Psoas muscle (tissue), 8 donors: Measurements from ENCODE around the gene HYAL1. TPM values are rescaled to one million over a fixed set of nuclear protein-coding genes. Genes with fewer than 3 reads are reported as not detected.

Experiments used
- ATAC-seq, 4 donors: fragments of 200-7000 bp; cut with Tn5 transposase; one replicate each; pipeline ENCODE4 v1.9.1; 2020; ENCODE audit warnings: moderate library complexity in 3 of 4, mild to moderate bottlenecking in 2 of 4
- DNase-seq, 2 donors: peaks; one replicate each; pipeline ENCODE4 v3.0.0-alpha.2; 2020
- H3K27ac ChIP-seq: fragments of 200-600 bp; one replicate; pipeline ENCODE4 v1.8.0; 2022
- H3K27me3 ChIP-seq, 3 donors: fragments of 200-600 bp in 1 of 3; one replicate each; pipeline versions ENCODE4 v1.6.1 to v1.8.0; 2013 to 2022; ENCODE audit warnings: low read length in 2 of 3, mild to moderate bottlenecking in 2 of 3, moderate library complexity in 1 of 3; ENCODE audit not compliant: insufficient read depth in 3 of 3
- H3K36me3 ChIP-seq, 2 donors: fragments of 200-600 bp in 1 of 2; one replicate each; pipeline versions ENCODE4 v1.6.1 to v1.8.0; 2013 to 2022; ENCODE audit warnings: low read depth in 1 of 2, mild to moderate bottlenecking in 1 of 2, moderate library complexity in 1 of 2; ENCODE audit not compliant: insufficient read depth in 1 of 2
- H3K4me1 ChIP-seq: fragments of 200-600 bp; one replicate; pipeline ENCODE4 v1.8.0; 2022
- H3K4me3 ChIP-seq: fragments of 200-600 bp; one replicate; pipeline ENCODE4 v1.8.0; 2022; ENCODE audit warnings: mild to moderate bottlenecking
- H3K9me3 ChIP-seq: fragments of 200-600 bp; one replicate; pipeline ENCODE4 v1.8.0; 2022
- WGBS, 3 donors: extraction: QIAGEN DNeasy Blood & Tissue Kit; methylation state at CpG; one replicate each; pipeline versions ENCODE4 v1.1.6 to v1.1.7; 2013; 5-methylcytosine and 5-hydroxymethylcytosine counted together
- intact Hi-C, 2 donors: fragments of 100-400 bp; cut with DNase I; formaldehyde crosslinking; loops; one replicate each; pipeline versions ENCODE4 v1.11.0 to v1.14.2; 2022
- polyA plus RNA-seq, 3 donors: library from polyadenylated mRNA; stranded (reverse); fragments of 200-250 nt; gene quantifications; one replicate each; pipeline ENCODE4 v1.2.3, GENCODE V29; 2013
- total RNA-seq, 4 donors: library from RNA; stranded (reverse); fragmentation: NEBNext Ultra II Directional in 2 of 4; extraction: Animal tissue kit (Norgen Biotek cat#: 25700) in 2 of 4; gene quantifications; one replicate each; pipeline versions ENCODE4 v1.2.1 to v1.2.4, GENCODE V29; 2021 to 2023
- TF ChIP-seq, protein P1 (sequence below): fragments of 200-600 bp; IDR thresholded peaks from one replicate; pipeline ENCODE4 v1.8.0; 2022; ENCODE audit warnings: antibody characterized with exemption
- donor health status: healthy with polysubstance abuse.
- donor health status: DM: no; HTN: no; CAD: no; lungs with moderate emphysema.
- donor health status: Bipolar disorder and iron deficiency.
- donor health status: healthy.
- donor health status: DM: yes; HTN: yes; CAD: no.
- donor health status: DM: no; HTN: no; CAD: no.
- donor health status: DM: no; HTN: no; CAD: no.
- donor health status: DM: yes; HTN: yes; CAD: no.

HYAL1 gene
- total and polyA plus RNA-seq, 7 donors, result 8.5 to 20.8 (median 13.8) TPM

DNA sequence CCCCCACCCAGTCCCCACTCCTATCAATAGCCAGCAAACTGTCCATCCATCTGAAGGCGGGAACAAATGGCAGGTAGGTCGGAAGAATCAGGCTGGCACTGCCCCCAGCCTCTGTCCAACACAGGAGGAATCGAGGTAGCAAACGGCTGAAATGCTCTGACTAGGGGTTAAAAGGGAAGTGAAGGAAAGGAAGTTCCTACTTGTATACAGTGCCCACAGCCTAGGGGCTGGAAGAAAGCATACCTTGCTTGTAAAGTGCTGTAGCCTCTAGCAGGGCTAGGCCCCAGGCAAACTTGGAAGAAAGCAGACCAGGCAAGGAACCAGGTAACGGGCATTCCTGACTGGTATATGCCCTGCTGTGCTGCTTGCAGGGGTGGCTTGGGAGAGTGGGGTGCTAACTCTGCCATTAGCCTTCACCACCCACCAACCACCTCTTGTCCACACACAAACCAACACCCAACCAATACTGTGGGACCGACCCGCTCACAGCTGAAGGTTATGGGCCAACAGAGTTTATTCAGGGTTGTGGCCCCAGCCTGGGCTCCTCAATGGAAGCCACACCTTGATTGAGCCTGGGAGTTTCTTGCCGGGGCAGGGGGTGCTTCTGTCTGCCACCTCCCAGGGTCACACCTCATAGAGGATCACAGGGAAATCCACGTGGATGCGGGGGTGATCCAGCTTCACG lies 22.3 kb upstream of the HYAL1 start:
- peaks cover 0 to 40% of the 10 kb centered on the region in 2 donors for H3K36me3 ChIP-seq
- no peak overlapping the region for H3K27ac ChIP-seq
- H3K4me3 ChIP-seq, result no peak overlapping the region
- TF ChIP-seq, protein P1, sequence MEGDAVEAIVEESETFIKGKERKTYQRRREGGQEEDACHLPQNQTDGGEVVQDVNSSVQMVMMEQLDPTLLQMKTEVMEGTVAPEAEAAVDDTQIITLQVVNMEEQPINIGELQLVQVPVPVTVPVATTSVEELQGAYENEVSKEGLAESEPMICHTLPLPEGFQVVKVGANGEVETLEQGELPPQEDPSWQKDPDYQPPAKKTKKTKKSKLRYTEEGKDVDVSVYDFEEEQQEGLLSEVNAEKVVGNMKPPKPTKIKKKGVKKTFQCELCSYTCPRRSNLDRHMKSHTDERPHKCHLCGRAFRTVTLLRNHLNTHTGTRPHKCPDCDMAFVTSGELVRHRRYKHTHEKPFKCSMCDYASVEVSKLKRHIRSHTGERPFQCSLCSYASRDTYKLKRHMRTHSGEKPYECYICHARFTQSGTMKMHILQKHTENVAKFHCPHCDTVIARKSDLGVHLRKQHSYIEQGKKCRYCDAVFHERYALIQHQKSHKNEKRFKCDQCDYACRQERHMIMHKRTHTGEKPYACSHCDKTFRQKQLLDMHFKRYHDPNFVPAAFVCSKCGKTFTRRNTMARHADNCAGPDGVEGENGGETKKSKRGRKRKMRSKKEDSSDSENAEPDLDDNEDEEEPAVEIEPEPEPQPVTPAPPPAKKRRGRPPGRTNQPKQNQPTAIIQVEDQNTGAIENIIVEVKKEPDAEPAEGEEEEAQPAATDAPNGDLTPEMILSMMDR, result no peak
- DNase-seq, result peak; percentile 7 to 48
- WGBS, 3 donors, result 82 to 89% (median 84%) methylated on average over 11 of the region's 11 CpGs
- H3K9me3 ChIP-seq, result no peaks in the 10 kb centered on the region
- H3K27me3 ChIP-seq, result no peaks in the 10 kb centered on the region
- no peak for ATAC-seq
- peaks cover 31% of the 10 kb centered on the region for H3K4me1 ChIP-seq
- intact Hi-C loops, result loop anchor here in 1 of 2 donors (5.0 kb wide), 1 partner anchor 63 kb away; no protein-coding TSS in a partner anchor

DNA sequence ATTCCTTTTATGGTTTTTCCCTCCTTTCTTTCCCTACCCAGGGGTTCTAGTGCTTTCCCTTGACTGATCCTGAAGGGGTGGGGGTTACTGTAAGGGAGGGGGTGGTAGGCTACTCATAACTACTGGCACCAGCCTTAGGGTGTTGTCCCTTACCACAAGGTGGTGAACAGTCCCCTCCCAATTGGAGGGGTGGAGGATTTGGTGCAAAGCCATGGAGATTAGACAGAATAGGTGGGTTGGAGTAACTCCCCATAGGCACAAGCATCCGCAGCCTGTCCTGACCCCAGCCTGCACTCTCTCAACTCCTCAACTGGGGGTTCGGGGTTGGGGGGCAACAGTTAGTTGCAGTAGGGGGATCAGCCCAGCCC lies 21.7 kb upstream of the HYAL1 start:
- DNase-seq (no peak), ATAC-seq (no peak)
- intact Hi-C loops, result loop anchor here in 1 of 2 donors (5.0 kb wide), 1 partner anchor 63 kb away; no protein-coding TSS in a partner anchor
- H3K4me1 ChIP-seq, result peaks cover 35% of the 10 kb centered on the region
- no peaks in the 10 kb centered on the region for H3K9me3 ChIP-seq
- TF ChIP-seq, protein P1, result no peak
- H3K27me3 ChIP-seq, result no peaks in the 10 kb centered on the region
- no peak overlapping the region for H3K27ac ChIP-seq
- WGBS, 3 donors, result 77 to 100% (median 85%) methylated on average over 2 of the region's 2 CpGs
- H3K36me3 ChIP-seq, result peaks cover 0 to 35% of the 10 kb centered on the region in 2 donors
- no peak overlapping the region for H3K4me3 ChIP-seq

DNA sequence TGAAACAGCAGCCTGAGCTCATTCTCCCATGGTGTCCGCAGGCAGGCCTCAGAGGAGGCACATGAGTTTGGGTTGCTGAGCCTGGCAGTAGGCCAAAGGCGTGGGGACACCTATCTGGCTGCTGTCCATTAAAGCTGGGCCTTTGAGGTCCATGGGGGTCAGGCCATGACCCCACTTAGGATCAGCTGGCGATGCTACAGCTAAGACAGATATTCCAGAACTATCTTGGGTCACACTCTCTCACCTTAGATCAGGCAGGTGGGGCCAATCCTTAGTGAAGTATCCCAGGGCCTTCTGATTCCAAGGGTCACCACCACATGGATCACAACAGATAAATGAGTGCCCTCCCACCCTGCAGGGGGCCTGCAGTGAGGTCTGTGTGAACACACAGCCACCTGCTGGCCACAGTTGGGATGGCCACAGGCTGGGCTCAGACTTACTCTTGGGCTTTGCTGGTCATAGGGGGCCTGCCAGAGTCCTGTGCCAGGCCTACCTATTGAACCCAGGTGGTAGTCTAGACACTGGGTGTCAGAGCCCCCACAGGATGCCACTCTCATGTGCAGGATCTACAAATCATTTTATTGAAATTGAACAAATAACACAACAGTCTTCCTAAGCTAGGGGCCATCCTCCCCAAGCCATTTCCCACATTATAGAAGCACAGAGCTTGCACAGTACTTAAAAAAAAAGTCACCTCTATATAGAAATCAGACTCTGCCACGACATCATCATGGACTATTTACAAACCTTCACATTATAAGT lies 21.2 kb upstream of the HYAL1 start:
- 29 to 47% (median 43%) methylated on average over 4 of the region's 4 CpGs for WGBS, 3 donors
- no peaks in the 10 kb centered on the region for H3K9me3 ChIP-seq
- H3K27ac ChIP-seq, result peak overlapping the region; percentile 93
- intact Hi-C loops, result loop anchor here in 1 of 2 donors (5.0 kb wide), 1 partner anchor 62 kb away; no protein-coding TSS in a partner anchor
- peak overlapping the region; percentile 28 for H3K4me3 ChIP-seq
- TF ChIP-seq, protein P1, result peak; percentile 85
- DNase-seq, result peak; percentile 74 to 85
- H3K4me1 ChIP-seq, result peaks cover 40% of the 10 kb centered on the region
- H3K27me3 ChIP-seq, result no peaks in the 10 kb centered on the region
- peaks cover 0 to 33% of the 10 kb centered on the region in 2 donors for H3K36me3 ChIP-seq
- ATAC-seq, result peak in 1 of 4 donors; percentile 26

DNA sequence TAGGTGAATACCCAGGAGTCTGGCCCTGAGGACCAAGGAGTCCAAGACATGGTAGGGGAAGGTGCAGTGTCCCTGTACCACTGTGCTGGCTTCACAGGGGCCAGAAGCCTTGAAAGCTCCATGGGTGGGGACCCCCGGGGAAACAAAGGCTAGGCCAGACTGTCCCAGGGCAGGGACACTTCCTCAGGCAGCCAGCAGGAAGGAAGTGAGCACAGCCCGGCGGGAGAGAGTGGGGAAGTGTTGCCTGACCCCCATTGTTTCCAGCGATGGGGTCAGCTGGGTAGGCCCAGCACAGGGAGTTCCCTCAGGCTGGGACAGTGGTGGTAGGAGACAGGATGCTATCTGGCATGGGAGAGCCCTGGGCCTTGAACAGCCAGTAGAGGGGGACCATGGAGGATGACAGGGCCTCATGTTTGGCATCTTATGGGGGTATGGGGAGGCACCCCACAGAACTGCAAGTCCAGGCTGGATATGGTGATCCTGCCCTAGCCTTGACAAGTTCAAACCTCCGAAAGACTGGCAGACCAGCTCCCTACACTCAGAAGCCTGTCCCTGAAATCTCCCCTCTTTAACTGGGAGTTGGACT lies 20.3 kb upstream of the HYAL1 start:
- Histone ChIP-seq H3K4me3 (peak overlapping the region; percentile 90), H3K27ac (peak overlapping the region; percentile 93)
- 56 to 59% (median 58%) methylated on average over 5 of the region's 5 CpGs for WGBS, 3 donors

More for the DNA sequence above, 20.3 kb upstream of the HYAL1 start:
- intact Hi-C loops, result no loop called here
- peaks cover 45% of the 10 kb centered on the region for H3K4me1 ChIP-seq
- H3K36me3 ChIP-seq, result peaks cover 0 to 34% of the 10 kb centered on the region in 2 donors
- no peaks in the 10 kb centered on the region for H3K27me3 ChIP-seq
- no peak for ATAC-seq
- DNase-seq, result peak; percentile 57 to 77
- no peaks in the 10 kb centered on the region for H3K9me3 ChIP-seq
- TF ChIP-seq, protein P1, result no peak
